GM21576 (cell line): Measurements from ENCODE around the gene DCUN1D4.
"Not testable (repeated sequence)": the region's sequence is repeated elsewhere in the genome, so short reads cannot be mapped to it uniquely, and the experiment has no call there.

Source experiments
- ATAC-seq: cut with Tn5 transposase; IDR thresholded peaks from one replicate; pipeline ENCODE4 v1.9.1; 2021; ENCODE audit warnings: mild to moderate bottlenecking, moderate library complexity; ENCODE audit not compliant: unreplicated experiment

Gene DCUN1D4

DNA sequence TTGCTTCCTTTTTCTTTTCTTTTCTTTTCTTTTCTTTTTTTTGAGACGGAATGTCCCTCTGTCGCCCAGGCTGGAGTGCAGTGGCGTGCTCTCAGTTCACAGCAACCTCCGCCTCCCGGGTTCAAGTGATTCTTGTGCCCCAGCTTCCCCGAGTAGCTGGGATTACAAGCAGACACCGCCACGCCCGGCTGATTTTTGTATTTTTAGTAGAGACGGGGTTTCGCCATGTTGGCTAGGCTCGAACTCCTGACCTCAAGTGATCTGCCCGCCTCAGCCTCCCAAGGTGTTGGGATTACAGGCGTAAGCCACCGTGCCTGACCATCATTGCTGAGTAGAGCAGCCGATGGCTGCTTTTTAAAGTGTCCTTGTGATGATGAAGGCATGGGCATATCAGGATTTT, 50.4 kb downstream of the DCUN1D4 start:
- not testable (repeated sequence) for ATAC-seq

GRCh38 chr4:51894059-51894645, 51.2 kb downstream of the DCUN1D4 start:
- no peak for ATAC-seq

GRCh38 chr4:51895158-51895557, 52.2 kb downstream of the DCUN1D4 start:
- peak; percentile 36 for ATAC-seq

- ATAC-seq, result peak; percentile 99
These were observed 53.0 kb downstream of the DCUN1D4 start for GRCh38 chr4:51895816-51896408.

DNA sequence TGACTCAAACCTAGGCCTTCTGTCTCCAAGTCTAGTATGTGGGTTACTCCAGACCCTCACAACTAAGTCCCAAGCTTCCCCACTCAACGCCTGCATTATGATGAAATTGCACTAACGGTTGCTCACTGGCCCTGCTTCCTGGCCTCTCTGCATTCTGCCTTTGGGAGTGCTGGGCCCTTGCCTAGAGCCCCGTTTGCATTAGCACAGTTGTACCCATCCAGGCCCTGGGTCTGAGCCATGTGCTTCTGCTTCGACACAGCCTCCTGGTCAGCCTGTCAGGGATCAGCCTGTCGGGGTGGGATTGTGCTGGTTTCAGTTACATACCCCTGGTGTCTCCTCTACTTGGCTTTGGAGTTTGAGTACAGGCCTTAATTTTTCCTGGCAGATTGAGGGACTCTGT, 58.4 kb downstream of the DCUN1D4 start:
- ATAC-seq, result no peak

- peak; percentile 99 for ATAC-seq
These were observed 63.4 kb downstream of the DCUN1D4 start for GRCh38 chr4:51906167-51906958.

GRCh38 chr4:51907006-51907669, 64.2 kb downstream of the DCUN1D4 start:
- no peak for ATAC-seq

- ATAC-seq, result no peak
These were observed 66.3 kb downstream of the DCUN1D4 start for GRCh38 chr4:51909236-51909703.

- ATAC-seq, result no peak
These were observed 75.3 kb downstream of the DCUN1D4 start for GRCh38 chr4:51918251-51918650.

- no peak for ATAC-seq
These were observed 80.4 kb downstream of the DCUN1D4 start for GRCh38 chr4:51923343-51923742.

GRCh38 chr4:51925307-51925706, 82.4 kb downstream of the DCUN1D4 start:
- no peak for ATAC-seq

GRCh38 chr4:51930557-51930956, 87.6 kb downstream of the DCUN1D4 start:
- no peak for ATAC-seq

- ATAC-seq, result no peak
These were observed 88.5 kb downstream of the DCUN1D4 start for GRCh38 chr4:51931461-51931860.

GRCh38 chr4:51932261-51932660, 89.3 kb downstream of the DCUN1D4 start:
- ATAC-seq, result no peak

DNA sequence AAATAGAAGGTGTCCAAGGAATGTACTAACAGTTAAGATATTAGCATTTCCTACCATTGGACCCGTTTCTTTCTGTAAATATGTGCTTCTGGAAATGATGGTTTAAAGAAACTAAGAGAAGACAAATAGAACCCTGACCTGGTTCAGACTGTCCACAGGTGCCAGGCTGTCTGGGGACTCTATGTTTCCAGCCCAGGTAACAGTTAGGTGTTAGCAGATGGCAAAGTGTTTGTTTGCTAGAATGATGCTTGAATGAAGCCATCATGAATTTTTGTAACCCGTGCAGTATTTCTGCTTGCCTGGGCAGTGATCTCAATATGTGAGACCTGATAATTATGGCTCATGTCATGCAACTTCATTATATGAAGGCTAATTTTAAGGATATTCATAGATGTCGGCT, 89.7 kb downstream of the DCUN1D4 start:
- ATAC-seq, result no peak

DNA sequence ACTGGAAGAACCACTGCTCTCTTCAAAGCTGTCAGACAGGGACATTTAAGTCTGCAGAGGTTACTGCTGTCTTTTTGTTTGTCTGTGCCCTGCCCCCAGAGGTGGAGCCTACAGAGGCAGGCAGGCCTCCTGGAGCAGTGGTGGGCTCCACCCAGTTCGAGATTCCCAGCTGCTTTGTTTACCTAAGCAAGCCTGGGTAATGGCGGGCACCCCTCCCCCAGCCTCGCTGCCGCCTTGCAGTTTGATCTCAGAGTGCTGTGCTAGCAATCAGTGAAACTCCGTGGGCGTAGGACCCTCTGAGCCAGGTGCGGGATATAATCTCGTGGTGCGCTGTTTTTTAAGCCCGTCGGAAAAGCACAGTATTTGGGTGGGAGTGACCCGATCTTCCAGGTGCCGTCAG, 97.5 kb downstream of the DCUN1D4 start:
- not testable (repeated sequence) for ATAC-seq

DNA sequence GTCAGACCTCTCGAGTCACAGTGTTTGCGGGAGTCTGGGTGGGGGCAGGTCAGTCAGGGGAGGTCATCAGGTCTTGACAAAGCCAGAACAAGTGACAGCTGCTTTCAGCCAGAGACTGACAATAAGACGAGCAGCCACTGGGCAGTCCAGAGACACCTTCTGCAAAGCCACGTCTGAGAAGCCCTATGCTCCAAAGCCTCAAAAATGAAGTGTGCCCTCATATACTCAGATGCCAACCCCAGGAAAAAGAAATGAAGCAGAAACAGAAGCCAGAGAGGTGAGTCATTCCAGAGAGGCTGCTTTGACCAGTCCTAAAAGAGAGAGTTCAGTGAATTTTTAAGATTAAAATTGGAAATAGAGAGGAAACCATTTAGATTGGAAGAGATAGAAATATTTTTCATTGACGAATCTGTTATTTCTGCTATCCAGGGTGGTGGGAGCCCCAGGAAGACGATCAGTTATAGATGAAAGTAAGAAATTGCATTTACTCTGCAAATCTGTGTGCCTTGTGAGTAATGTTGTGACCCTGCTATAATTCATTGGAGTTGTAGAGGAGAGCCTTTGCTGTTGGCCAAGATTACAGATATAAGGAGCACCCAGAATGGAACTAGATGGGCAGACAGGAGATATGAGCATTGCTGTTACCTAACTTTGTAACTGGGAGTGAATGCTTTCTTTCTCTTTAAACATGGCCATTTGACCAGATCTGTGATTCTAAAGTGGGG, 99.3 kb downstream of the DCUN1D4 start:
- ATAC-seq, result no peak

GRCh38 chr4:51942833-51943215, 99.9 kb downstream of the DCUN1D4 start:
- ATAC-seq, result no peak

DNA sequence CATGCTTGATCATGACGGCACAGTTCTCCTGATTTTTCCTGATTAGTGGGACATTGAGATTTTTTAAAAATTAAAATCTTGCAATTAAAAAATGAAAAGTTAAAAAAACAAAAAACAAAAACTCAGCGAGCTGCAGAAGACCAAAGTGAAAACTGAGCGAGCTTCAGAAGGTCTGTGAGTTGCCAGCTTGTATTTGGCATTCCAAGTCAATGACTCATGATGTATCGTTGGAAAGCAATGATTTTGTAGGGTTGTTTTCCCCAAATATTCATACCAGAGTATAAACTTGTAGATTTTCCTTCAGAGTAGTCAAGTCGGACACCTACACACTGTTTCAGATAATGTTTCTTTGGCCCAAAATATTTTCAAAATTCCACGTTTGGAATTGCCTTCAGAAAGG, 100.3 kb downstream of the DCUN1D4 start:
- no peak for ATAC-seq

DNA sequence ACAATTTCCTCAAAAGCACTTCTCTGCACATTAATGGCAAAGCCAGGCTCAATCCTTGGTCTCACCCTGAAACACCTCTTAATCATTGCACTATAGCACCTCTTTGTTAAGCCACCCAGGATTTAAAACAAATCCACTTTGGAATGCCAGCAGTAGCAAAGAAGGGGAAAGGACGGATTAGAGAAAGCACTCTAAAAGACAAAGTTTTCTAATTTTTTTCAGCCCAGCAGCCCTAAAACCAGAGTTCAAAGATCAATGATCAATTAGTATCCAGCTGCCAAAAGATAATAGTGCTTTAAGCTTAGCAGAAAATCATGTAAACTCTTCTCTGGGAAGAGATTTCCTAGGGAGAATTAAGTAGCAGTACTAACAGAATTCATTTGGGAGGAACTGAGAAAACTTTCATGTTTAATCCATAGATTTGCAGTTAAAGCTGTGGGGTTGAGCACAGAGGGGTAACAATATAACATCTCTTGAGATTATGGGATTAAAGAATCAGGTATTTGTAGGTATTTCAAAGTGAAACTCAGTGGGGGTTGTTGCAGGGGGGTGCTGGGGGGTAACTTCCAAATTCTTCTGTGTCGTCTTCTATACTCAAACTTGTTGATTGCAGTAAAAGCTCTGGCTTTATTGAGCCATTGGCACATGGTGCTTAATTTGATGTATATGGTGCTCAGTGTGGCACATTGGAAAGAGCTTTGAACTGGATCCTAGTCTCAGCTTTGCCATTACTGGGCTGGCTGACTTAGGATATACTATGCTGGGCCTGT, 115.4 kb downstream of the DCUN1D4 start:
- ATAC-seq, result no peak
